ENCODE results near the gene RRP8. TPM values are rescaled to one million over a fixed set of nuclear protein-coding genes. Genes with fewer than 3 reads are reported as not detected.

RRP8 gene
- total RNA-seq (ENCODE audit: unreplicated experiment) = 14.6 TPM
- long read RNA-seq, full-length matches to known transcripts = 17 of 23 reads
- long read RNA-seq, partial matches to known transcripts = 2 of 23 reads
- long read RNA-seq, other reads (novel, unspliced or antisense) = 4 of 23 reads

- peaks cover 38% of the 10 kb centered on the region for H3K36me3 Mint-ChIP-seq (ENCODE audit: low read depth, unreplicated experiment)
- no peak within 1 kb of the TSS for H3K4me3 Mint-ChIP-seq (ENCODE audit: unreplicated experiment)
- H3K9me3 Mint-ChIP-seq (ENCODE audit: unreplicated experiment) = no peaks in the 10 kb centered on the region
- H3K4me1 Mint-ChIP-seq (ENCODE audit: unreplicated experiment) = peaks cover 35% of the 10 kb centered on the region
- peaks cover 10% of the 10 kb centered on the region for H3K27me3 Mint-ChIP-seq (ENCODE audit: unreplicated experiment)
- H3K27ac Mint-ChIP-seq (ENCODE audit: unreplicated experiment) = no peak within 1 kb of the TSS
- DNase-seq (ENCODE audit: low spot score) = peak; percentile 92
- no peak for TF ChIP-seq CTCF (IDR thresholded peaks at IDR 0.05; ENCODE audit: unreplicated experiment)
Observed at GRCh38 chr11:6603287-6604080, at the start of gene RRP8, which contains the start of gene ILK. Gene RRP8, minus strand, starts transcription at chr11:6603616. Its CDS starts 114 bp downstream, at chr11:6603502. Gene ILK, plus strand, starts transcription at chr11:6603774. Its CDS starts 498 bp downstream, at chr11:6604272.

- H3K4me3 Mint-ChIP-seq (ENCODE audit: unreplicated experiment) = no peak overlapping the region
- no peak overlapping the region for H3K27ac Mint-ChIP-seq (ENCODE audit: unreplicated experiment)
- no peaks in the 10 kb centered on the region for H3K36me3 Mint-ChIP-seq (ENCODE audit: low read depth, unreplicated experiment)
- H3K4me1 Mint-ChIP-seq (ENCODE audit: unreplicated experiment) = peaks cover 11% of the 10 kb centered on the region
- no peak for DNase-seq (ENCODE audit: low spot score)
- TF ChIP-seq CTCF (IDR thresholded peaks at IDR 0.05; ENCODE audit: unreplicated experiment) = no peak
- H3K27me3 Mint-ChIP-seq (ENCODE audit: unreplicated experiment) = peaks cover 4% of the 10 kb centered on the region
- H3K9me3 Mint-ChIP-seq (ENCODE audit: unreplicated experiment) = no peaks in the 10 kb centered on the region
Observed at GRCh38 chr11:6653097-6653496, 49.7 kb upstream of the RRP8 start.

- TF ChIP-seq CTCF (IDR thresholded peaks at IDR 0.05; ENCODE audit: unreplicated experiment) = no peak
- no peak for DNase-seq (ENCODE audit: low spot score)
- Mint-ChIP-seq H3K9me3 (ENCODE audit: unreplicated experiment) (no peaks in the 10 kb centered on the region), H3K27ac (ENCODE audit: unreplicated experiment) (no peak overlapping the region), H3K36me3 (ENCODE audit: low read depth, unreplicated experiment) (no peaks in the 10 kb centered on the region), H3K27me3 (ENCODE audit: unreplicated experiment) (peaks cover 4% of the 10 kb centered on the region), H3K4me3 (ENCODE audit: unreplicated experiment) (no peak overlapping the region), H3K4me1 (ENCODE audit: unreplicated experiment) (peaks cover 9% of the 10 kb centered on the region)
Observed at GRCh38 chr11:6652182-6652581, 48.8 kb upstream of the RRP8 start.

GRCh38 chr11:6650980-6651379 lies 47.6 kb upstream of the RRP8 start:
- H3K27ac Mint-ChIP-seq (ENCODE audit: unreplicated experiment) = no peak overlapping the region
- H3K36me3 Mint-ChIP-seq (ENCODE audit: low read depth, unreplicated experiment) = no peaks in the 10 kb centered on the region
- H3K27me3 Mint-ChIP-seq (ENCODE audit: unreplicated experiment) = no peaks in the 10 kb centered on the region
- H3K9me3 Mint-ChIP-seq (ENCODE audit: unreplicated experiment) = no peaks in the 10 kb centered on the region
- no peak for DNase-seq (ENCODE audit: low spot score)
- no peak overlapping the region for H3K4me3 Mint-ChIP-seq (ENCODE audit: unreplicated experiment)
- TF ChIP-seq CTCF (IDR thresholded peaks at IDR 0.05; ENCODE audit: unreplicated experiment) = no peak
- H3K4me1 Mint-ChIP-seq (ENCODE audit: unreplicated experiment) = no peaks in the 10 kb centered on the region

GRCh38 chr11:6650104-6650503 lies 46.7 kb upstream of the RRP8 start:
- Mint-ChIP-seq H3K4me3 (ENCODE audit: unreplicated experiment) (no peak overlapping the region), H3K27me3 (ENCODE audit: unreplicated experiment) (no peaks in the 10 kb centered on the region), H3K9me3 (ENCODE audit: unreplicated experiment) (no peaks in the 10 kb centered on the region), H3K27ac (ENCODE audit: unreplicated experiment) (no peak overlapping the region), H3K36me3 (ENCODE audit: low read depth, unreplicated experiment) (no peaks in the 10 kb centered on the region), H3K4me1 (ENCODE audit: unreplicated experiment) (peaks cover under 1% of the 10 kb centered on the region)
- DNase-seq (ENCODE audit: low spot score) = no peak
- TF ChIP-seq CTCF (IDR thresholded peaks at IDR 0.05; ENCODE audit: unreplicated experiment) = no peak
